ENCODE data around the gene OSBPL2. TPM values are rescaled to one million over a fixed set of nuclear protein-coding genes. Genes with fewer than 3 reads are reported as not detected.

Gene OSBPL2
- 10 to 100 TPM; 36.6 to 57.3 (median 46.7) TPM for total RNA-seq

DNA sequence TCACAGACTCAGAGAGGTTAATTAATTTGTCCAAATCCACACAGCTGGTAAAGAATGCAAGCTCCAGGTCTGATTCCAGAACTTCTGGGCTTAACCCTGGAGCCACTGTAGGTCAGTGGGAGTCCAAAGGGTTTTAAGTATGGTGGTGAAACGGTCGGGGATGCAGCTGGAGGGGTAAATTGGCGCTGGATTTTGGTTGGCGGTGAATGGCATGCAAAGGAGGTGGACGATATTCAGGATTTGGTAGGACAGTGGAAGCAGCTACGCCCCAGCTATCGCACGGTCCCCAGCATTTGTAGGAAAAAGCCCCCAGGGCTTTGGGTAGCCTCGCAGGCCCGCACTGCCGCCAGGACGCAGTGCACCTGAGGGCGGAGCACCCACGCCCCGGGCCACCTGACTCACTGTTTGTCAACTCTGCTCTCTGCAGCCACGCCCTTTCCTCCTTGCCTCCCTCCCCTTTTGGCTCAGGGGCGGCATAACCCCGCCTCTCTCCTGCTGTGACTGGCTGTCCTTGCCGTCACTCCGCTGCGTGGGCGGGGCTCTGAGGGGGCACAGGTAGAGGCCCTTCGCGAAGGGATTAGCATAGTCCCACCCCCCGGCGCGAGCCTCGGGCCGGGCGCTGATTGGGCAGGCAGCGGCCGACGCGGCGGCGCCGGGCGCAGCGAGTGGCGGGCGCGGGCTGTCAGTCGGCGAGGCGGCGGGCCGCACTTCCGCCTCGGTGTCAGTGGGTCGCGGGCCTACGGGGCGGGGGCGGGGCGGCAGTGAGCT is at the start of gene OSBPL2:
TSS of gene OSBPL2 (plus strand) at position 721 of the 768 bp plus-strand sequence. CDS start 17,664 bp downstream, outside the sequence.
- peak; percentile 99 for ATAC-seq
- Histone ChIP-seq H3K36me3 (peaks cover 0 to 6% of the 10 kb centered on the region in 2 donors), H3K4me1 (peaks cover 0 to 42% (median 16%) of the 10 kb centered on the region in 3 donors)

DNA sequence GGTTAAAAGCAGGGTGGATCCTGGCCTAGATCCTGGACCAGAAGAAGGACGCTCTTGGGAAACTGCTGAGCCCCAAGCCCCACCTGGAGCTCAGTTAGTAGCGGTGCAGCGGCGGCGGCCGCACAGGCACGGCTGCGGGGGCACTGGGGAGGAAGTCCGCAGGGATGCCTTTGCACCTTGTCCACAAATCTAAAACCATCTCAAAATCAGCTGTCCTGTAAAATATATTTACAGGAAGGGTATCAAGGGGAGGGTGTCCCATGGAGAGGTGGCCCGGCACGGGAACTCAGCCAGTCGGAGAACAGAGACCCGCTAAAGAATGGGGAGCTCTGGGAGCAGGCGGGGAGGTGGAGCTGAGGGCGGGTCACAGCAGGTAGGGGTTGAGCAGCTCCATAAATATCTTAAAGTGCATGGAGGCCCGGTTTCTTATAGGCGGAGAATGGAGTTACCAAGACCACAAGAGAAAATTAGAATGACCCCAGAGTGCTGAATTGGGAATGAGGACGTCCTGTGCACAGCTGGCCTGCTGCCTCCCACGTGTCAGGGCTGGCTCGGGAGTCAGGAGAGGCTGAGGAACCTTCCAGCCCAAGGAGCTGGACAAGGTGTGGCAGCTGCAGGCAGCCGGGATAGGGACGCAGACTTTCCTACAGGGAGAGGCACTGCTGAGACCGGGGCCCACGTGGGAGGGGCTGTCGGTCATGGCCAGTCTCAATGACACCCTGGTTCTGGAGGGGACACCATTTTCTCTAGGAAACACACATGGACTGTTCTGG is 47.5 kb upstream of the OSBPL2 start:
- no peaks in the 10 kb centered on the region for H3K9me3 ChIP-seq
- H3K4me1 ChIP-seq = peaks cover 0 to 13% (median 0%) of the 10 kb centered on the region in 3 donors
- peaks cover 0 to 67% of the 10 kb centered on the region in 2 donors for H3K36me3 ChIP-seq
- TF ChIP-seq EP300 (IDR thresholded peaks at IDR 0.05) (no peak), POLR2A (IDR thresholded peaks at IDR 0.05) (no peak), POLR2AphosphoS5 (IDR thresholded peaks at IDR 0.05) (no peak)
- TF ChIP-seq, protein P1, sequence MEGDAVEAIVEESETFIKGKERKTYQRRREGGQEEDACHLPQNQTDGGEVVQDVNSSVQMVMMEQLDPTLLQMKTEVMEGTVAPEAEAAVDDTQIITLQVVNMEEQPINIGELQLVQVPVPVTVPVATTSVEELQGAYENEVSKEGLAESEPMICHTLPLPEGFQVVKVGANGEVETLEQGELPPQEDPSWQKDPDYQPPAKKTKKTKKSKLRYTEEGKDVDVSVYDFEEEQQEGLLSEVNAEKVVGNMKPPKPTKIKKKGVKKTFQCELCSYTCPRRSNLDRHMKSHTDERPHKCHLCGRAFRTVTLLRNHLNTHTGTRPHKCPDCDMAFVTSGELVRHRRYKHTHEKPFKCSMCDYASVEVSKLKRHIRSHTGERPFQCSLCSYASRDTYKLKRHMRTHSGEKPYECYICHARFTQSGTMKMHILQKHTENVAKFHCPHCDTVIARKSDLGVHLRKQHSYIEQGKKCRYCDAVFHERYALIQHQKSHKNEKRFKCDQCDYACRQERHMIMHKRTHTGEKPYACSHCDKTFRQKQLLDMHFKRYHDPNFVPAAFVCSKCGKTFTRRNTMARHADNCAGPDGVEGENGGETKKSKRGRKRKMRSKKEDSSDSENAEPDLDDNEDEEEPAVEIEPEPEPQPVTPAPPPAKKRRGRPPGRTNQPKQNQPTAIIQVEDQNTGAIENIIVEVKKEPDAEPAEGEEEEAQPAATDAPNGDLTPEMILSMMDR (IDR thresholded peaks at IDR 0.05) = no peak
- 71 to 89% methylated on average over 7 to 15 of the region's 25 CpGs for WGBS, 2 donors (ENCODE audit: low coverage in 1 of 2)
- H3K27ac ChIP-seq = no peak overlapping the region
- ATAC-seq = no peak
- H3K27me3 ChIP-seq = no peaks in the 10 kb centered on the region
- H3K4me3 ChIP-seq = no peak overlapping the region

More for the DNA sequence above, at the start of gene OSBPL2:
- H3K27ac ChIP-seq = peak within 1 kb of the TSS; percentile 52 to 87 (median 86)
- H3K9me3 ChIP-seq = no peaks in the 10 kb centered on the region
- H3K27me3 ChIP-seq = peaks cover 17% of the 10 kb centered on the region
- H3K4me3 ChIP-seq = peak within 1 kb of the TSS; percentile 93 to 96
- TF ChIP-seq, protein P1 (IDR thresholded peaks at IDR 0.05) = no peak
- TF ChIP-seq POLR2AphosphoS5 (IDR thresholded peaks at IDR 0.05) = peak; percentile 54
- TF ChIP-seq POLR2A (IDR thresholded peaks at IDR 0.05) = peak in 1 of 2 donors; percentile 31
- 11% methylated on average over 6 of the region's 55 CpGs; no CpG with 5 or more reads in 1 of the 2 donors for WGBS, 2 donors (ENCODE audit: low coverage in 1 of 2)

DNA sequence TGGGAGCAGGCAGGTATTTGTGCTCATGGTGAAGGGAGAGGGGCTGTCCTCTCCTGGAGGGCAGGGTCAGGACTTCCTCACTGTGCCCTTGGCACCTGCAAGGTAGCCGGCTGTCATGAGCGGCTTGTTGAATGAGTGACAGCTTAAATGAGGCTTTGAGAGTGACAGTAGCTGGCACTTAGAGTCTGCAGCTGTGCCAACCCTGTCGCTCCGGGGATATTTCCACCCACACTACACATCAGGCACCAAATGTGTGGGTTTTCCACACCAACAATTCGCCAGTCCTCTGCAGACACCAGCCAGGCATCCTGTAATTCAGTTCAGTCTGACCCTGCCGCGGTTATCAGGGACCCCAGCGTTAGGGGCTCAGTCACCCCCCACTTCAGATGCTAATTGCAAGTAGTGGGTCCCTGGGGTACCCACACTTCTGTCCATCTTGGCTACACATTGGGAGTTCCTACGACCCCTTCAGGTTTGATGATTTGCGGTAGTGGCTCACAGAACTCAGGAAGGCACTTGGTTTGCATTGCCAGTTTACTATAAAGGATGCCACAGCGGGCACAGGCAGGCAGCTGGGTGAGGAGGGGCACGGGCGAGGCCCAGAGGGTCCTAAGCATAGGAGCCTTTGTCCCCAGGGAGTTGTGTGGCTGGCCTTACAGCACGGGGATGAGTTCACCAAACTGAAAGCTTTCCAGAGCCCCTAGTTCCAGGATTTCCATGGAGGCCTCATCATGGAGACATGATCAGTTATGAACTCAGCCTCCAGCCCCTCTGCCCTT is 46.4 kb upstream of the OSBPL2 start:
- H3K27ac ChIP-seq = no peak overlapping the region
- H3K27me3 ChIP-seq = no peaks in the 10 kb centered on the region
- no peak overlapping the region for H3K4me3 ChIP-seq
- H3K36me3 ChIP-seq = peaks cover 0 to 77% of the 10 kb centered on the region in 2 donors
- H3K9me3 ChIP-seq = no peaks in the 10 kb centered on the region
- no peak for ATAC-seq
- H3K4me1 ChIP-seq = peaks cover 0 to 8% (median 0%) of the 10 kb centered on the region in 3 donors
- TF ChIP-seq, protein P1 (IDR thresholded peaks at IDR 0.05) = no peak
- TF ChIP-seq EP300 (IDR thresholded peaks at IDR 0.05) (no peak), POLR2AphosphoS5 (IDR thresholded peaks at IDR 0.05) (no peak), POLR2A (IDR thresholded peaks at IDR 0.05) (no peak)
- 60 to 67% methylated on average over 1 to 3 of the region's 14 CpGs for WGBS, 2 donors (ENCODE audit: low coverage in 1 of 2)

DNA sequence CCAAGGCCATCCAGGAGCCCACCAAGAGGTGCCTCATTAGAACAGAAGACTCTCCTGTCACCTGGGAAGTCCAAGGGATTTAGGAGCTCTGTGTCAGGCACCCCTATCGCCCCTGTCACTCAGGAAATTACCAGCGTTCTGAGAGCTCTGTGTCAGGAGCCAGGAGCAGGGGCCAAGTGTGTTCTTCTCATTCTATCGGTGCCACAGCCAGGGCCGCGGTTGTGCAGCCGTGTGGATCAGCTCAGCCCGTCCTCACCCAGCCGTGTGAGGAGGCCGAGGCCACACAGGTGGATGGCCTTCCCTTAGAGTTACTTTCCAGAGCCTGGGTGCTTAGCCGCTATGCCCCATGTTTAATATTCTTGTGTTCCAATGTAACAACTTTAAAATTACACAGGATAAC is 45.7 kb upstream of the OSBPL2 start:
- no peak for TF ChIP-seq POLR2A (IDR thresholded peaks at IDR 0.05)
- no peak for TF ChIP-seq EP300 (IDR thresholded peaks at IDR 0.05)
- no peak for TF ChIP-seq POLR2AphosphoS5 (IDR thresholded peaks at IDR 0.05)
- TF ChIP-seq, protein P1 (IDR thresholded peaks at IDR 0.05) = no peak
- ATAC-seq = no peak
- Histone ChIP-seq H3K4me1 (peaks cover 0 to 1% (median 0%) of the 10 kb centered on the region in 3 donors), H3K36me3 (peaks cover 0 to 84% of the 10 kb centered on the region in 2 donors), H3K4me3 (no peak overlapping the region), H3K27ac (no peak overlapping the region), H3K9me3 (no peaks in the 10 kb centered on the region), H3K27me3 (no peaks in the 10 kb centered on the region)
- no CpG with 5 or more reads among the region's 10 CpGs for WGBS, 2 donors (ENCODE audit: low coverage in 1 of 2)
